Right kidney (tissue), 1 donor: ENCODE measurements around the gene BPGM.

Source experiments
- DNase-seq: peaks from one replicate; pipeline ENCODE4 v3.0.0-alpha.2; 2016

BPGM gene

GRCh38 chr7:134720091-134720935, 73.7 kb downstream of the BPGM start:
- DNase-seq = no peak

GRCh38 chr7:134721171-134721570, 74.5 kb downstream of the BPGM start:
- no peak for DNase-seq

GRCh38 chr7:134722786-134723322, 76.2 kb downstream of the BPGM start:
- DNase-seq = no peak

GRCh38 chr7:134723892-134724291, 77.2 kb downstream of the BPGM start:
- DNase-seq = no peak

- DNase-seq = no peak
Observed at GRCh38 chr7:134724606-134725005, 78.0 kb downstream of the BPGM start.

GRCh38 chr7:134726581-134726980, 79.9 kb downstream of the BPGM start:
- no peak for DNase-seq

GRCh38 chr7:134727711-134728110, 81.1 kb downstream of the BPGM start:
- DNase-seq = no peak
